Activated CD4-positive, alpha-beta T cell treated with anti-CD3 and anti-CD28 coated beads for 36 hours (primary cell): Measurements from ENCODE around the gene FRRS1. TPM values are rescaled to one million over a fixed set of nuclear protein-coding genes. Genes with fewer than 3 reads are reported as not detected.
"Not testable (repeated sequence)": the region's sequence is repeated elsewhere in the genome, so short reads cannot be mapped to it uniquely, and the experiment has no call there.

Experiments
- ATAC-seq: fragments of 200-7000 bp; cut with Tn5 transposase; one replicate; pipeline ENCODE4 v1.10.0; 2021; ENCODE audit warnings: mild to moderate bottlenecking, moderate library complexity
- CTCF ChIA-PET: fragments of 350-600 bp; sonication (Branson Sonifier 250); formaldehyde crosslinking; loops from one replicate; lab custom pipeline; 2021; ENCODE audit warnings: antibody characterized with exemption; lab: Charles Lee
- POLR2A ChIA-PET: fragments of 350-600 bp; sonication (Branson Sonifier 250); formaldehyde crosslinking; loops from one replicate; lab custom pipeline; 2021; ENCODE audit warnings: antibody characterized with exemption, inconsistent platforms; lab: Charles Lee
- DNase-seq: peaks from one replicate; pipeline ENCODE4 v3.0.0-alpha.2; 2020
- H3K27ac Mint-ChIP-seq: one replicate; pipeline ENCODE4 v1.8.0; 2021; ENCODE audit warnings: mixed read lengths
- H3K27me3 Mint-ChIP-seq: one replicate; pipeline ENCODE4 v1.8.0; 2021; ENCODE audit warnings: mixed read lengths
- H3K36me3 Mint-ChIP-seq: one replicate; pipeline ENCODE4 v1.8.0; 2021; ENCODE audit warnings: low read depth, mixed read lengths
- H3K4me1 Mint-ChIP-seq: one replicate; pipeline ENCODE4 v1.8.0; 2021; ENCODE audit warnings: mixed read lengths
- H3K4me3 Mint-ChIP-seq: one replicate; pipeline ENCODE4 v1.8.0; 2021; ENCODE audit warnings: mild to moderate bottlenecking, moderate library complexity, mixed read lengths
- H3K9me3 Mint-ChIP-seq: one replicate; pipeline ENCODE4 v1.8.0; 2021; ENCODE audit warnings: low read depth, mixed read lengths
- intact Hi-C, 2 experiments: fragments of 100-400 bp; cut with DNase I in 1 of 2; cut with micrococcal nuclease in 1 of 2; formaldehyde crosslinking; loops; one replicate each; pipeline versions ENCODE4 v1.14.2 to v1.15.1; 2022 to 2024; cut with DNase I, micrococcal nuclease
- total RNA-seq, 2 experiments: library from RNA; stranded (reverse); gene quantifications; one replicate each; pipeline ENCODE4 v1.2.3, GENCODE V29; 2021

The FRRS1 gene, protein sequence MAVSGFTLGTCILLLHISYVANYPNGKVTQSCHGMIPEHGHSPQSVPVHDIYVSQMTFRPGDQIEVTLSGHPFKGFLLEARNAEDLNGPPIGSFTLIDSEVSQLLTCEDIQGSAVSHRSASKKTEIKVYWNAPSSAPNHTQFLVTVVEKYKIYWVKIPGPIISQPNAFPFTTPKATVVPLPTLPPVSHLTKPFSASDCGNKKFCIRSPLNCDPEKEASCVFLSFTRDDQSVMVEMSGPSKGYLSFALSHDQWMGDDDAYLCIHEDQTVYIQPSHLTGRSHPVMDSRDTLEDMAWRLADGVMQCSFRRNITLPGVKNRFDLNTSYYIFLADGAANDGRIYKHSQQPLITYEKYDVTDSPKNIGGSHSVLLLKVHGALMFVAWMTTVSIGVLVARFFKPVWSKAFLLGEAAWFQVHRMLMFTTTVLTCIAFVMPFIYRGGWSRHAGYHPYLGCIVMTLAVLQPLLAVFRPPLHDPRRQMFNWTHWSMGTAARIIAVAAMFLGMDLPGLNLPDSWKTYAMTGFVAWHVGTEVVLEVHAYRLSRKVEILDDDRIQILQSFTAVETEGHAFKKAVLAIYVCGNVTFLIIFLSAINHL
- total RNA-seq = 1 to 10 TPM; 2.0 to 2.9 TPM

DNA sequence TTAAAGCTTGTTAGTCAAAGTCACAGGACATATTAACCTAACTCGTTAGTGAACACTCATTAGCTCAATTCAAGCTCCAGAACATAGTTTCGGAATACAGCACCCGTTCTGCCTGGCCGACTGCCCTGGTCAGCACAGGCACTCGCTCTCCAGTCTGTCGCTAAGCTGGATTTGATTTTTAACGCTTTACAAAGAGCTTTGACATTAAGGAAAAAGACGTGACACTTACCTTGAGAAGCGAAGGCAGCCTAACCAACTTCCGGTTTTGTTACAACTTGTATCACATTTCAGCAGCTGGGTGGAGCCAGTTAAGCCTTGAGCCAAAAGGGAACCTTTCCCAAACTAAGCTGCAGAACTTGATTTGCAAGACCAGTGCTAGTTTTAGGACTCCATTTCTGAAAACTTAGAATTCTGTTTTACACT, at the start of gene FRRS1:
Gene FRRS1 (minus strand): TSS at position 258 of the 423 bp plus-strand sequence. CDS start 17,867 bp downstream, outside the sequence.
- H3K27me3 Mint-ChIP-seq = peaks cover 11% of the 10 kb centered on the region
- H3K36me3 Mint-ChIP-seq = no peaks in the 10 kb centered on the region
- ChIA-PET POLR2A (interaction anchor here (0.5 to 0.7 kb wide), 4 partner anchors 13 to 756 kb away, joined by 3 to 7 read pairs (median 6); no protein-coding TSS in a partner anchor), CTCF (interaction anchor here (0.5 to 2.1 kb wide), 5 partner anchors 10 to 81 kb away, joined by 3 to 6 read pairs (median 4); no protein-coding TSS in a partner anchor)
- H3K4me3 Mint-ChIP-seq = peak within 1 kb of the TSS; percentile 80
- intact Hi-C loops = no loop called here
- no peaks in the 10 kb centered on the region for H3K9me3 Mint-ChIP-seq
- H3K4me1 Mint-ChIP-seq = no peaks in the 10 kb centered on the region
- ATAC-seq (peak; percentile 93), DNase-seq (peak; percentile 56)
- H3K27ac Mint-ChIP-seq = peak within 1 kb of the TSS; percentile 70

DNA sequence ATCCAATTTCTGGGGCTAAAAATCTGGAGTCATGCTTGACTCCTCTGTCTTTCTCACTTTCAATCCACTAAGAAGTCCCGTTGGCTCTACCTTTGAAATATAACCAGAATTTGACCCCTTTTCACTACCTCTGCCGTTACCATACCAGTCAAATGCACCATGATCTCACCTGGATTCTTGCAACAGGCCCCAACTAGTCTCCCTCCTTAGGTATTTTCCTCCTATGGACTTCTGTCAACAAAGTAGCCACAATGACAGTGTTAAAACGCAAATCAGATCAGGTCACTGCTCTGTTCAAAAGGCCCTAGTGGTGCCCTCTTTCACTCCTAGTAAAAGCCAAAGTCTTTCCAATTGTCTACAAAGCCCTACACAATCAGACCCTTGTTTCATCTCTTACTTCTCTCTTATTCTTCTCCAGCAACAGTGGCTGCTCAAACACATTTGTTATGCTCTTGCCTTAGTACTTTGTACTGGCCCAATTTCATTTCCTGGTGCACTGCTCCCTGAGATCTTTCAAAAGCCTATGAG, 48.0 kb upstream of the FRRS1 start:
- Mint-ChIP-seq H3K4me3 (no peak overlapping the region), H3K36me3 (no peaks in the 10 kb centered on the region), H3K9me3 (no peaks in the 10 kb centered on the region), H3K27ac (no peak overlapping the region), H3K4me1 (peaks cover 2% of the 10 kb centered on the region), H3K27me3 (peaks cover 2% of the 10 kb centered on the region)
- ChIA-PET POLR2A (no interaction called here), CTCF (no interaction called here)
- intact Hi-C loops = no loop called here
- no peak for DNase-seq
- ATAC-seq = no peak

DNA sequence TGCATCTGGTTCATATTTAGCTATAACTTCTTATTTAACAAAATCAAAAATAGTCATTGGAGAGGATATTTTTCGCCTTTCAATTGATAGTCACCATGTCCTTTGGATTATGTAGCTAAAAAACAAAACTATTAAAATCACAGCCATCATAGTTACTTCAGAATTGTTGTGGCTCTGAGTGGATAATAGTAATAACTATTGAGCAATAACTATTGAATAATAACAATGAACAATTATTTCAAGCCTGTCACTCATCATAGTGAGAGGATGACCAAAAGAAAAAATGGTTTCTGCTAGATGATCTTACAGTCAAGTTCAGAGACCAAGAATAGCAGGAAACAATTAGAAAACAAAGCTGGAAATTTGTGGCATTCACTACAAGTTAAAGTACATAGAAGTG, 45.3 kb upstream of the FRRS1 start:
- no peaks in the 10 kb centered on the region for H3K36me3 Mint-ChIP-seq
- no peak overlapping the region for H3K27ac Mint-ChIP-seq
- ChIA-PET CTCF (interaction anchor here (1.6 kb wide), 1 partner anchor 644 kb away, joined by 5 read pairs; no protein-coding TSS in a partner anchor), POLR2A (no interaction called here)
- no peaks in the 10 kb centered on the region for H3K9me3 Mint-ChIP-seq
- no peak for ATAC-seq
- H3K4me3 Mint-ChIP-seq = no peak overlapping the region
- H3K4me1 Mint-ChIP-seq = peaks cover 11% of the 10 kb centered on the region
- H3K27me3 Mint-ChIP-seq = peaks cover 5% of the 10 kb centered on the region
- intact Hi-C loops = no loop called here
- DNase-seq = no peak

DNA sequence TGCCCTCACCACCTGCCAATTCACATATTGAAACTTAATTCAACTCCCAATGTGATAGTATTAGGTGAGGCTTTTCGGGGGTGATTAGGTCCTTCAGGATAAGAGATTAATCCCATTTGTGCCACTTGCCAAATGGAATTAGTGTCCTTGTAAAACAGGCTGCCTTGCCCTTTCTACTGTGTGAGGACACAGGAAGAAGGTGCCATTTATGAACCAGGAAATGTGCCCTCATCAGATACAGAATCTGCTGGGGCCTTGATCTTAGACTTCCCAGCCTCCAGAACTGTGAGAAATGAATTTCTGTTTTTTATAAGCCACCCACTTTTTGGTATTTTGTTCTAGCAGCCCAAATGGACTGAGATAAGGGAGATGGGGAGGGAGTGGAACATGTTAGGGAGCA, 44.6 kb upstream of the FRRS1 start:
- CTCF ChIA-PET = interaction anchor here (1.6 kb wide), 1 partner anchor 644 kb away, joined by 5 read pairs; no protein-coding TSS in a partner anchor

DNA sequence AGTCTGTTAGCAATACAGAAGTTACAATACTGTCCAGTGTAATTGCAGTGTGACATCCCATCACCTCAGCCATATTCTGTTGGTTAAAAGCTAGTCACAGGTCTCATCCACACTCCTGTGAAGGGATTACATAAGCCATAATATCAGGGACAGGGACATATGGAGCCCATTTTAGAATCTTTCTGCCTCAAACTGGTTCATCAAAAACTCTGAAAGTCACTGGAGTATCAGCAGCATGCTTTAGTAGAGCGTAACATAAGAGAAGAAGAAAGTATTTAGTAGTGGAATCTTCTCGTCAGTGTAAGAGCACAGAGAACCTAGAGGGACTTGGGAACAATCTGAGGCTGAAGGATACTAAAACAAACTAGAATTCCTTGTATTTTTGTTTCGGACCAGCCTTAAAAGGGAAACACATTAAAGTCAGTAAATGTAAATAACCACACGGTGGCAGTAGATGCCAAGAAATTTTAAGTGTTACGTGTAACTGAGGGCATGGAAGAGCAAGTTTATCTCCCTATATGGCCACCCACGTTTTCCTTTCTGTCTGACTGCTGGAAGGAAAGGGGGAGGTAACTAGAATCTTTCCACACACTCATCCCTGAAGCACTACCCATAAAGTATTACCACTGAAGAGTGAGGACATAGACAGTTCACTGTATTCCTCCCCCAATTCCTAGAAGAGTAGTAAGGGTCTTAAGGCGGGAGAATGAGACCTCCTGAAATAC, 42.1 kb upstream of the FRRS1 start:
- Mint-ChIP-seq H3K27ac (peak overlapping the region; percentile 75), H3K9me3 (no peaks in the 10 kb centered on the region), H3K36me3 (no peaks in the 10 kb centered on the region), H3K4me3 (no peak overlapping the region), H3K4me1 (peaks cover 11% of the 10 kb centered on the region), H3K27me3 (peaks cover 9% of the 10 kb centered on the region)
- CTCF ChIA-PET = interaction anchor here (0.5 to 1.6 kb wide), 8 partner anchors 16 to 1060 kb away, joined by 3 to 5 read pairs (median 3); no protein-coding TSS in a partner anchor
- ATAC-seq (peak; percentile 93), DNase-seq (peak; percentile 47)
- intact Hi-C loops = loop anchor here (1.0 to 5.0 kb wide), 10 partner anchors 38 to 1060 kb away; partner anchors contain the start of genes RTCA (in 2 of the 2), AGL (in 1 of the 2) and SASS6 (in 1 of the 2)
- POLR2A ChIA-PET = no interaction called here

More for the DNA sequence above, 44.6 kb upstream of the FRRS1 start:
- DNase-seq = no peak
- no peak overlapping the region for H3K4me3 Mint-ChIP-seq
- H3K36me3 Mint-ChIP-seq = no peaks in the 10 kb centered on the region
- intact Hi-C loops = no loop called here
- POLR2A ChIA-PET = no interaction called here
- H3K9me3 Mint-ChIP-seq = no peaks in the 10 kb centered on the region
- H3K27me3 Mint-ChIP-seq = peaks cover 5% of the 10 kb centered on the region
- peaks cover 11% of the 10 kb centered on the region for H3K4me1 Mint-ChIP-seq
- no peak overlapping the region for H3K27ac Mint-ChIP-seq
- no peak for ATAC-seq

DNA sequence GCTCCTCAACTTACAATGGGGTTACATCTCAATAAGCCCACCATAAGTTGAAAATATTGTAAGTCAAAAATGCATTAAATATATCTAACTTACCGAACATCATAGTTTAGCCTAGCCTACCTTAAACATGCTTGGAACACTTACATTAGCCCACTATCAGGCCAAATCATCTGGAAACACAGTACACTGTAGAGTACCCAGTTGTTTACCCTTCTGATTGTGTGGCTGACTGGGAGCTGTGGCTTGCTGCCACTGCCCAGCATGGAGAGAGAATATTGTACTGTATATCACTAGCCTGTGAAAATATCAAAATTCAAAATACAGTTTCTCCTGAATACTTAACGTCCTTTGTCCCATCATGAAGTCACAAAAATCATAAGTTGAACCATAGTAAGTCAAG, 40.4 kb upstream of the FRRS1 start:
- no peak overlapping the region for H3K4me3 Mint-ChIP-seq
- peaks cover 11% of the 10 kb centered on the region for H3K4me1 Mint-ChIP-seq
- H3K36me3 Mint-ChIP-seq = no peaks in the 10 kb centered on the region
- ATAC-seq (no peak), DNase-seq (no peak)
- H3K27me3 Mint-ChIP-seq = peaks cover 7% of the 10 kb centered on the region
- no peak overlapping the region for H3K27ac Mint-ChIP-seq
- CTCF ChIA-PET = interaction anchor here (0.7 to 1.4 kb wide), 3 partner anchors 19 to 716 kb away, joined by 3 to 5 read pairs (median 4); no protein-coding TSS in a partner anchor
- intact Hi-C loops = loop anchor here (5.0 kb wide), 1 partner anchor 460 kb away; the partner anchor contains the start of gene RTCA (in 2 of the 2)
- POLR2A ChIA-PET = no interaction called here
- H3K9me3 Mint-ChIP-seq = no peaks in the 10 kb centered on the region

DNA sequence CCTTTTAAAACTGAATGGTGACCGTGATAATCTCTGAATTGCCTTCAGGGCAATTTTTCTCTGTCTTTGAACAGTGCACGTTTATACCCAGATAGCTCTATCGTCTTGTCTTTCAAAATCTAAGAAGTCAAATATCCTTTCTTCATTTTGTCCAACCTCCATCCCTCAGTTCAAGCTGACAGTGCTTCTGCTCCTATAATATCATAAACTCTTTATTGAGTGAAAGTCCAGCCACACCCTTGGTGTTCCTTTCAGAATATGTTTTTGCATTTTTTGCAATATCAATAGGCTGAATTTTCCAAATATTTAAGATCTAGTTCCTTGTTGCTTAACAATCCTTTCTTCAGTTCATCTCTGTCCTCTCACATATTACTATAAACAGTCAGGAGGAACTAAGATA, 35.1 kb upstream of the FRRS1 start:
- Mint-ChIP-seq H3K4me3 (no peak overlapping the region), H3K4me1 (no peaks in the 10 kb centered on the region), H3K9me3 (no peaks in the 10 kb centered on the region), H3K27ac (no peak overlapping the region), H3K27me3 (peaks cover 8% of the 10 kb centered on the region), H3K36me3 (no peaks in the 10 kb centered on the region)
- no peak for DNase-seq
- ATAC-seq = no peak
- ChIA-PET POLR2A (no interaction called here), CTCF (no interaction called here)
- intact Hi-C loops = no loop called here

DNA sequence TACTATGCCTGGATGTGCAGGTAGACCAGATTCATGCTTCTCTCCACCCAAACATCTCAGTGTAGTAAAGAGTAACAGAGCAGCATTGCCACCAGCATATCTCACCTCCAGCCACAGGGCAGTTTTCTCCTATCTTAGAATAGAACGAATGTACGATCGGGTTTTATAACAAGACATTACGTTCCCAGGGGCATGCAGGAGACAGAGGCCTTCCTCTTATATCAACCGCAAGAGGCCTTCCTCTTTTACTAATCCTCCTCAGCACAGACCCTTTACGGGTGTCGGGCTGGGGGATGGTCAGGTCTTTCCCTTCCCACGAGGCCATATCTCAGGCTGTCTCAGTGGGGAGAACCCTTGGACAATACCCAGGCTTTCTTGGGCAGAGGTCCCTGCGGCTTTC, 27.4 kb upstream of the FRRS1 start:
- H3K27ac Mint-ChIP-seq, ATAC-seq, H3K4me3 Mint-ChIP-seq, intact Hi-C loops, H3K4me1 Mint-ChIP-seq, H3K9me3 Mint-ChIP-seq, CTCF ChIA-PET, DNase-seq, POLR2A ChIA-PET, H3K36me3 Mint-ChIP-seq: not testable (repeated sequence)
- H3K27me3 Mint-ChIP-seq = peaks cover 14% of the 10 kb centered on the region

DNA sequence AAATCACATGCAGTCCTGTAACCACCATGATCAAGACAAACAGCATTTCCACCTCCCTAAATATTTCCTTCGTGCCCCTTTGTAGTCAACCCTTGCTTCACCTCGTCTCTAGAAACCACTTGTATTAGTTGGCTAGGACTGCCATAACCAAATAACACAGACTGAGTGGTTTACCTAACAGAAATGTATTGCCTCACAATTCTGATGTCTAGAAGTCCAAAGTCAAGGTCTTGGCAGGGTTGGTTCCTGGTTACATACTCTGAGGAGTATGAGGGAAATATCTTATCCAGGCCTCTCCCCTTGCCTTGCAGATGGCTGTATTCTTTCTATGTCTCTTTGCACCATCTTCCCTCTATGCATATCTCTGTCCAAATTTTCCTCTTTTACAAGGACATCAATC, 23.3 kb upstream of the FRRS1 start:
- POLR2A ChIA-PET = no interaction called here
- Mint-ChIP-seq H3K4me1 (peaks cover 14% of the 10 kb centered on the region), H3K27me3 (peaks cover 23% of the 10 kb centered on the region), H3K36me3 (no peaks in the 10 kb centered on the region), H3K9me3 (no peaks in the 10 kb centered on the region), H3K27ac (no peak overlapping the region), H3K4me3 (no peak overlapping the region)
- CTCF ChIA-PET = no interaction called here
- DNase-seq (no peak), ATAC-seq (no peak)
- intact Hi-C loops = no loop called here

DNA sequence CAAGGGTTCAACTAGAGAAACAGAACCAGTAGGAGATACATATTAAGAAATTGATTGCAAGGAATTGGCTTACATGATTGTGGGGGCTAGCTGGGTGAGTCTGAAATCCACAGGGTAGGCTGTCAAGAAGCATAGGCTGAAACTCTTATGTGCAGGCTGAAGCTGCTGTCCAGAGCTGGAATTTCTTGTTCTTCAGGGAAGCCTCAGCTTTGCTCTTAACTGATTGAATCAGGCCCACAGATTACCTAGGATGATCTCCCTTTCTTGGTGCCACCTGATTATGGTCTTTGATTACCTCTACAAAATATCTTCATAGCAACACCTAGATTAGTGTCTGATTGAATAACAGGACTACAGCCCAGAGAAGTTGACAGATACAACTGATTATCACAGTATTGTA, 22.5 kb upstream of the FRRS1 start:
- intact Hi-C loops = no loop called here
- no peak for DNase-seq
- no peak overlapping the region for H3K4me3 Mint-ChIP-seq
- H3K27me3 Mint-ChIP-seq = peaks cover 28% of the 10 kb centered on the region
- no peaks in the 10 kb centered on the region for H3K36me3 Mint-ChIP-seq
- ChIA-PET CTCF (no interaction called here), POLR2A (no interaction called here)
- peaks cover 20% of the 10 kb centered on the region for H3K4me1 Mint-ChIP-seq
- ATAC-seq = no peak
- no peak overlapping the region for H3K27ac Mint-ChIP-seq
- no peaks in the 10 kb centered on the region for H3K9me3 Mint-ChIP-seq
